ENCODE results near the gene GKAP1.

- TF ChIP-seq CTCF (IDR thresholded peaks at IDR 0.05), result no peak
- no peak for TF ChIP-seq POLR2A (IDR thresholded peaks at IDR 0.05)
These were observed 63.1 kb downstream of the GKAP1 start for GRCh38 chr9:83754383-83754977.
